Liver (tissue), 9 donors: Measurements from ENCODE around the gene AWAT2. TPM values are rescaled to one million over a fixed set of nuclear protein-coding genes. Genes with fewer than 3 reads are reported as not detected.

Source experiments
- DNase-seq: peaks from one replicate; pipeline ENCODE4 v3.0.0-alpha.2; 2017; ENCODE audit warnings: low spot score
- H3K27ac ChIP-seq, 2 donors: one replicate each; pipeline ENCODE4 v1.7.0; 2013; ENCODE audit warnings: inconsistent platforms in 2 of 2, low read length in 2 of 2, control low read depth in 1 of 2, low read depth in 1 of 2, mild to moderate bottlenecking in 1 of 2
- H3K27me3 ChIP-seq, 4 donors: one replicate each; pipeline versions ENCODE4 v1.6.1 to v1.7.0; 2013; ENCODE audit warnings: low read length in 3 of 4, inconsistent platforms in 1 of 4, mild to moderate bottlenecking in 1 of 4, moderate library complexity in 1 of 4; ENCODE audit not compliant: control insufficient read depth in 4 of 4, insufficient read depth in 4 of 4
- H3K36me3 ChIP-seq, 4 donors: one replicate each; pipeline versions ENCODE4 v1.6.1 to v1.7.0; 2013; ENCODE audit warnings: low read length in 3 of 4, mild to moderate bottlenecking in 3 of 4, low read depth in 1 of 4, moderate library complexity in 1 of 4; ENCODE audit not compliant: control insufficient read depth in 4 of 4, insufficient read depth in 3 of 4
- H3K4me1 ChIP-seq, 4 donors: one replicate each; pipeline versions ENCODE4 v1.6.1 to v1.7.0; 2013; ENCODE audit warnings: low read length in 3 of 4, mild to moderate bottlenecking in 3 of 4, moderate library complexity in 1 of 4; ENCODE audit not compliant: control insufficient read depth in 4 of 4, insufficient read depth in 4 of 4
- H3K4me3 ChIP-seq, 3 donors: one replicate each; pipeline versions ENCODE4 v1.6.1 to v1.7.0; 2013; ENCODE audit warnings: low read length in 3 of 3, control low read depth in 1 of 3, low read depth in 1 of 3, mild to moderate bottlenecking in 1 of 3
- H3K9ac ChIP-seq, 2 donors: one replicate each; pipeline ENCODE4 v1.7.0; 2013; ENCODE audit warnings: low read length in 2 of 2, mild to moderate bottlenecking in 2 of 2, moderate library complexity in 2 of 2, control low read depth in 1 of 2, low read depth in 1 of 2
- H3K9me3 ChIP-seq, 4 donors: one replicate each; pipeline versions ENCODE4 v1.6.1 to v1.7.0; 2013; ENCODE audit warnings: low read length in 3 of 4; ENCODE audit not compliant: control insufficient read depth in 4 of 4
- ATF3 ChIP-seq: IDR thresholded peaks from 2 replicates; pipeline ENCODE4 v1.6.1; 2016; ENCODE audit warnings: antibody characterized with exemption
- EGR1 ChIP-seq, 2 donors: IDR thresholded peaks; 2 replicates each; pipeline ENCODE4 v1.6.1; 2016 to 2018; ENCODE audit warnings: antibody characterized with exemption in 2 of 2, low read depth in 2 of 2
- FOXA1 ChIP-seq: IDR thresholded peaks from 2 replicates; pipeline ENCODE4 v1.6.1; 2016; ENCODE audit warnings: antibody characterized with exemption
- FOXA2 ChIP-seq: IDR thresholded peaks from 2 replicates; pipeline ENCODE4 v1.6.1; 2016; ENCODE audit warnings: antibody characterized with exemption
- GABPA ChIP-seq, 2 donors: IDR thresholded peaks in 1 of 2; conservative IDR thresholded peaks in 1 of 2; 2 replicates each; pipeline ENCODE4 v1.6.1; 2016; ENCODE audit warnings: antibody characterized with exemption in 2 of 2, mild to moderate bottlenecking in 1 of 2, moderate library complexity in 1 of 2
- HNF4A ChIP-seq, 2 donors: conservative IDR thresholded peaks; 2 replicates each; pipeline ENCODE4 v1.6.1; 2016; ENCODE audit warnings: antibody characterized with exemption in 2 of 2, mild to moderate bottlenecking in 2 of 2
- HNF4G ChIP-seq: IDR thresholded peaks from 2 replicates; pipeline ENCODE4 v1.6.1; 2016; ENCODE audit warnings: antibody characterized with exemption
- JUND ChIP-seq, 2 donors: IDR thresholded peaks; 2 replicates each; pipeline ENCODE4 v1.6.1; 2016; ENCODE audit warnings: antibody characterized with exemption in 2 of 2
- NR2F2 ChIP-seq: IDR thresholded peaks from 2 replicates; pipeline ENCODE4 v1.6.1; 2016; ENCODE audit warnings: antibody characterized with exemption
- RAD21 ChIP-seq, 2 donors: IDR thresholded peaks; 2 replicates each; pipeline ENCODE4 v1.6.1; 2016; ENCODE audit warnings: antibody characterized with exemption in 2 of 2, mild to moderate bottlenecking in 2 of 2
- RXRA ChIP-seq, 2 donors: IDR thresholded peaks; 2 replicates each; pipeline ENCODE4 v1.6.1; 2017 to 2018; ENCODE audit warnings: antibody characterized with exemption in 2 of 2, mild to moderate bottlenecking in 1 of 2
- SP1 ChIP-seq: IDR thresholded peaks from 2 replicates; pipeline ENCODE4 v1.6.1; 2018; ENCODE audit warnings: antibody characterized with exemption, mild to moderate bottlenecking
- TAF1 ChIP-seq: conservative IDR thresholded peaks from 2 replicates; pipeline ENCODE4 v1.6.1; 2016; ENCODE audit warnings: antibody characterized with exemption, mild to moderate bottlenecking
- YY1 ChIP-seq: IDR thresholded peaks from 2 replicates; pipeline ENCODE4 v1.6.1; 2016; ENCODE audit warnings: antibody characterized with exemption, mild to moderate bottlenecking
- WGBS: extraction: QIAGEN DNeasy Blood & Tissue Kit; methylation state at CpG from one replicate; pipeline ENCODE4 v1.1.7; 2013; 5-methylcytosine and 5-hydroxymethylcytosine counted together
- polyA plus RNA-seq, 2 donors: library from polyadenylated mRNA; stranded (reverse) in 1 of 2; unstranded in 1 of 2; fragments of 200-250 nt in 1 of 2; fragments of >200 nt in 1 of 2; fragmentation: Nextera tagmentation in 1 of 2; extraction: Ambion mirVana in 1 of 2; gene quantifications; one replicate each; pipeline versions ENCODE4 v1.2.1 to v1.2.3, GENCODE V29; 2013 to 2015
- total RNA-seq, 2 donors: library from RNA; depleted of rRNA; stranded (reverse); fragments of >200 nt; gene quantifications; one replicate each; pipeline ENCODE4 v1.2.3, GENCODE V29; 2014
- TF ChIP-seq, protein P1 (sequence below): IDR thresholded peaks from 2 replicates; pipeline ENCODE4 v1.6.1; 2016; ENCODE audit warnings: antibody characterized with exemption, mild to moderate bottlenecking
- TF ChIP-seq, protein P2 (sequence below): fragments of 150-350 bp; IDR thresholded peaks from 2 replicates; pipeline ENCODE4 v1.5.1; 2017; ENCODE audit warnings: improper control_type of control experiment, low read depth, low read length; ENCODE audit not compliant: missing input control
- TF ChIP-seq, protein P3 (sequence below): IDR thresholded peaks from 2 replicates; pipeline ENCODE4 v1.6.1; 2016; ENCODE audit warnings: antibody characterized with exemption
- TF ChIP-seq, protein P4 (sequence below): IDR thresholded peaks from 2 replicates; pipeline ENCODE4 v1.6.1; 2016; ENCODE audit warnings: antibody characterized with exemption
- donor health status: healthy.
- donor health status: healthy.
- donor health status: healthy.
- donor health status: healthy.
- donor health status: healthy.

The AWAT2 gene
- total and polyA plus RNA-seq, 4 donors = not detected

GRCh38 chrX:70079870-70080269 lies 30.1 kb upstream of the AWAT2 start:
- TF ChIP-seq RAD21 (IDR thresholded peaks at IDR 0.05) = no peak
- Histone ChIP-seq H3K4me3 (no peak overlapping the region), H3K27ac (no peak overlapping the region), H3K9me3 (peaks cover 0 to 4% (median 0%) of the 10 kb centered on the region in 4 donors), H3K36me3 (no peaks in the 10 kb centered on the region), H3K4me1 (no peaks in the 10 kb centered on the region), H3K9ac (no peak overlapping the region), H3K27me3 (no peaks in the 10 kb centered on the region)
- no peak for DNase-seq
- 47% methylated on average over 3 of the region's 3 CpGs for WGBS

- Histone ChIP-seq H3K36me3 (no peaks in the 10 kb centered on the region), H3K27ac (no peak overlapping the region), H3K4me3 (no peak overlapping the region), H3K4me1 (no peaks in the 10 kb centered on the region), H3K27me3 (no peaks in the 10 kb centered on the region), H3K9me3 (peaks cover 0 to 4% (median 0%) of the 10 kb centered on the region in 4 donors), H3K9ac (no peak overlapping the region)
- no peak for DNase-seq
- 87% methylated on average over 5 of the region's 5 CpGs for WGBS
- TF ChIP-seq GABPA (IDR thresholded peaks at IDR 0.05 in 1 of 2, conservative IDR thresholded peaks at IDR 0.05 in 1 of 2) (no peak), HNF4A (conservative IDR thresholded peaks at IDR 0.05) (no peak), FOXA1 (no peak), YY1 (no peak), JUND (IDR thresholded peaks at IDR 0.05) (no peak), RAD21 (IDR thresholded peaks at IDR 0.05) (no peak), TAF1 (no peak), HNF4G (no peak), FOXA2 (no peak), EGR1 (IDR thresholded peaks at IDR 0.05; ENCODE audit: low read depth in 2 of 2) (no peak), SP1 (no peak), RXRA (IDR thresholded peaks at IDR 0.05) (no peak), NR2F2 (no peak), ATF3 (no peak)
- TF ChIP-seq, protein P1, sequence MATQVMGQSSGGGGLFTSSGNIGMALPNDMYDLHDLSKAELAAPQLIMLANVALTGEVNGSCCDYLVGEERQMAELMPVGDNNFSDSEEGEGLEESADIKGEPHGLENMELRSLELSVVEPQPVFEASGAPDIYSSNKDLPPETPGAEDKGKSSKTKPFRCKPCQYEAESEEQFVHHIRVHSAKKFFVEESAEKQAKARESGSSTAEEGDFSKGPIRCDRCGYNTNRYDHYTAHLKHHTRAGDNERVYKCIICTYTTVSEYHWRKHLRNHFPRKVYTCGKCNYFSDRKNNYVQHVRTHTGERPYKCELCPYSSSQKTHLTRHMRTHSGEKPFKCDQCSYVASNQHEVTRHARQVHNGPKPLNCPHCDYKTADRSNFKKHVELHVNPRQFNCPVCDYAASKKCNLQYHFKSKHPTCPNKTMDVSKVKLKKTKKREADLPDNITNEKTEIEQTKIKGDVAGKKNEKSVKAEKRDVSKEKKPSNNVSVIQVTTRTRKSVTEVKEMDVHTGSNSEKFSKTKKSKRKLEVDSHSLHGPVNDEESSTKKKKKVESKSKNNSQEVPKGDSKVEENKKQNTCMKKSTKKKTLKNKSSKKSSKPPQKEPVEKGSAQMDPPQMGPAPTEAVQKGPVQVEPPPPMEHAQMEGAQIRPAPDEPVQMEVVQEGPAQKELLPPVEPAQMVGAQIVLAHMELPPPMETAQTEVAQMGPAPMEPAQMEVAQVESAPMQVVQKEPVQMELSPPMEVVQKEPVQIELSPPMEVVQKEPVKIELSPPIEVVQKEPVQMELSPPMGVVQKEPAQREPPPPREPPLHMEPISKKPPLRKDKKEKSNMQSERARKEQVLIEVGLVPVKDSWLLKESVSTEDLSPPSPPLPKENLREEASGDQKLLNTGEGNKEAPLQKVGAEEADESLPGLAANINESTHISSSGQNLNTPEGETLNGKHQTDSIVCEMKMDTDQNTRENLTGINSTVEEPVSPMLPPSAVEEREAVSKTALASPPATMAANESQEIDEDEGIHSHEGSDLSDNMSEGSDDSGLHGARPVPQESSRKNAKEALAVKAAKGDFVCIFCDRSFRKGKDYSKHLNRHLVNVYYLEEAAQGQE = no peak
- TF ChIP-seq, protein P2, sequence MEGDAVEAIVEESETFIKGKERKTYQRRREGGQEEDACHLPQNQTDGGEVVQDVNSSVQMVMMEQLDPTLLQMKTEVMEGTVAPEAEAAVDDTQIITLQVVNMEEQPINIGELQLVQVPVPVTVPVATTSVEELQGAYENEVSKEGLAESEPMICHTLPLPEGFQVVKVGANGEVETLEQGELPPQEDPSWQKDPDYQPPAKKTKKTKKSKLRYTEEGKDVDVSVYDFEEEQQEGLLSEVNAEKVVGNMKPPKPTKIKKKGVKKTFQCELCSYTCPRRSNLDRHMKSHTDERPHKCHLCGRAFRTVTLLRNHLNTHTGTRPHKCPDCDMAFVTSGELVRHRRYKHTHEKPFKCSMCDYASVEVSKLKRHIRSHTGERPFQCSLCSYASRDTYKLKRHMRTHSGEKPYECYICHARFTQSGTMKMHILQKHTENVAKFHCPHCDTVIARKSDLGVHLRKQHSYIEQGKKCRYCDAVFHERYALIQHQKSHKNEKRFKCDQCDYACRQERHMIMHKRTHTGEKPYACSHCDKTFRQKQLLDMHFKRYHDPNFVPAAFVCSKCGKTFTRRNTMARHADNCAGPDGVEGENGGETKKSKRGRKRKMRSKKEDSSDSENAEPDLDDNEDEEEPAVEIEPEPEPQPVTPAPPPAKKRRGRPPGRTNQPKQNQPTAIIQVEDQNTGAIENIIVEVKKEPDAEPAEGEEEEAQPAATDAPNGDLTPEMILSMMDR = no peak
- TF ChIP-seq, protein P3, sequence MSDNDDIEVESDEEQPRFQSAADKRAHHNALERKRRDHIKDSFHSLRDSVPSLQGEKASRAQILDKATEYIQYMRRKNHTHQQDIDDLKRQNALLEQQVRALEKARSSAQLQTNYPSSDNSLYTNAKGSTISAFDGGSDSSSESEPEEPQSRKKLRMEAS = no peak
- TF ChIP-seq, protein P4, sequence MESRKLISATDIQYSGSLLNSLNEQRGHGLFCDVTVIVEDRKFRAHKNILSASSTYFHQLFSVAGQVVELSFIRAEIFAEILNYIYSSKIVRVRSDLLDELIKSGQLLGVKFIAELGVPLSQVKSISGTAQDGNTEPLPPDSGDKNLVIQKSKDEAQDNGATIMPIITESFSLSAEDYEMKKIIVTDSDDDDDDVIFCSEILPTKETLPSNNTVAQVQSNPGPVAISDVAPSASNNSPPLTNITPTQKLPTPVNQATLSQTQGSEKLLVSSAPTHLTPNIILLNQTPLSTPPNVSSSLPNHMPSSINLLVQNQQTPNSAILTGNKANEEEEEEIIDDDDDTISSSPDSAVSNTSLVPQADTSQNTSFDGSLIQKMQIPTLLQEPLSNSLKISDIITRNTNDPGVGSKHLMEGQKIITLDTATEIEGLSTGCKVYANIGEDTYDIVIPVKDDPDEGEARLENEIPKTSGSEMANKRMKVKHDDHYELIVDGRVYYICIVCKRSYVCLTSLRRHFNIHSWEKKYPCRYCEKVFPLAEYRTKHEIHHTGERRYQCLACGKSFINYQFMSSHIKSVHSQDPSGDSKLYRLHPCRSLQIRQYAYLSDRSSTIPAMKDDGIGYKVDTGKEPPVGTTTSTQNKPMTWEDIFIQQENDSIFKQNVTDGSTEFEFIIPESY = no peak
These were observed 29.6 kb upstream of the AWAT2 start for GRCh38 chrX:70079297-70079696.
